ENCODE results near the gene CAMK2A.

DNA sequence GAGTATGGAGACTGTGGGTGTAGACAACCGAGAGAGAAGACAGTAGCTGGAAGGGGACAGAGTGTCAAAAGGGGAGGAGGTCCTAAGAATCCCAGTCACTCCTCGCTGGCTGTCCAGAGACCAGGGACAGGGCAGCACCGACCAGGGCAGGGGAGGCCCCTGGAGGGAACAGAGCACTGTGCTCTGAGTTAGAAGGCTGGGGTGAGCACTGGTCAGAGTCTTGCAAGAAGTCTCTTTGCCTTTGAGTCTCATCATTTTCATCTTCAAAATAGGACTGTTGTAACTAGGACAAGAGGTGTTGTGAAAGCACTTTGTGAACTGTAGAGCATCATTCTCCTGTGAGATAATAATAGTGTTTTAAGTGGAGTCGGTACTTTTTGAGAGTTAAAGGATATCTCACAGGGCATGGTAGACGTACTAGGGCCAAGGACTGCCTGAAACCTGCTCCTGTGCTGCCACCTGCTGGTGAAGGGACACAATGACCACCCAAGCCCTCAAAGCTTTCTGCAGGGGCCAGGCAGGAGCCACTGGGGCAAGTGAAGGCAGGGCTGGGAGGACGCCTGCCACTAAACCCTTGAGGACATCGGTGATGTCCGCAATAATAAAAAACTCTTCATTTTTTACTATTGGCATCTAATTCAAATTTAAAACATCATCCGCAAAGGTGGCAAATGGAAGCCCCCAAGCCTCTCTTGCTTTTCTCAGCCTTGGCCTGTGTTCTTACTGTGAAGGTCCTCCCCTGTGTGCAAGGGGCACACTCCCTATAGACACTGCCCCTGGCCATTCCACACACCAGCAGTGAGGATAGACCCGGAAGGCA is 71.5 kb downstream of the CAMK2A start:
- TF ChIP-seq POLR2A (IDR thresholded peaks at IDR 0.05) = no peak
- TF ChIP-seq, protein P1, sequence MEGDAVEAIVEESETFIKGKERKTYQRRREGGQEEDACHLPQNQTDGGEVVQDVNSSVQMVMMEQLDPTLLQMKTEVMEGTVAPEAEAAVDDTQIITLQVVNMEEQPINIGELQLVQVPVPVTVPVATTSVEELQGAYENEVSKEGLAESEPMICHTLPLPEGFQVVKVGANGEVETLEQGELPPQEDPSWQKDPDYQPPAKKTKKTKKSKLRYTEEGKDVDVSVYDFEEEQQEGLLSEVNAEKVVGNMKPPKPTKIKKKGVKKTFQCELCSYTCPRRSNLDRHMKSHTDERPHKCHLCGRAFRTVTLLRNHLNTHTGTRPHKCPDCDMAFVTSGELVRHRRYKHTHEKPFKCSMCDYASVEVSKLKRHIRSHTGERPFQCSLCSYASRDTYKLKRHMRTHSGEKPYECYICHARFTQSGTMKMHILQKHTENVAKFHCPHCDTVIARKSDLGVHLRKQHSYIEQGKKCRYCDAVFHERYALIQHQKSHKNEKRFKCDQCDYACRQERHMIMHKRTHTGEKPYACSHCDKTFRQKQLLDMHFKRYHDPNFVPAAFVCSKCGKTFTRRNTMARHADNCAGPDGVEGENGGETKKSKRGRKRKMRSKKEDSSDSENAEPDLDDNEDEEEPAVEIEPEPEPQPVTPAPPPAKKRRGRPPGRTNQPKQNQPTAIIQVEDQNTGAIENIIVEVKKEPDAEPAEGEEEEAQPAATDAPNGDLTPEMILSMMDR (IDR thresholded peaks at IDR 0.05) = peak; percentile 87 to 94 (median 92)
